Measurements from ENCODE around the gene CPED1. TPM values are rescaled to one million over a fixed set of nuclear protein-coding genes. Genes with fewer than 3 reads are reported as not detected.

CPED1 gene
- total RNA-seq, 1 experiment from 2014 or later: 0.13 TPM

GRCh38 chr7:121300685-121301420, 312.3 kb downstream of the CPED1 start:
- Mint-ChIP-seq H3K27me3 (ENCODE audit: low read depth) (no peaks in the 10 kb centered on the region), H3K27ac (no peak overlapping the region), H3K36me3 (ENCODE audit: insufficient read depth in 1 of 3, low read depth in 3 of 3) (no peaks in the 10 kb centered on the region), H3K4me3 (no peak overlapping the region), H3K9me3 (no peaks in the 10 kb centered on the region), H3K4me1 (peaks cover 5% of the 10 kb centered on the region in 2 experiments)
- H3K9me3 ChIP-seq (ENCODE audit: control insufficient read depth, low read depth, low read length): no peaks in the 10 kb centered on the region
- no peak overlapping the region for H3K56ac ChIP-seq (ENCODE audit: insufficient read length, low read depth, low read length)
- H3K14ac ChIP-seq (ENCODE audit: insufficient read depth, low read length): no peak overlapping the region
- no peak overlapping the region for H4K8ac ChIP-seq (replicated peaks; ENCODE audit: insufficient read length, low read depth, low read length)
- no peak for DNase-seq
- H2BK5ac ChIP-seq (ENCODE audit: insufficient read length, low read length): no peak overlapping the region
- no peak overlapping the region for H4K91ac ChIP-seq (ENCODE audit: insufficient read length, low read depth, low read length)
- H2BK15ac ChIP-seq (ENCODE audit: low read depth, low read length): no peak overlapping the region
- H4K20me1 ChIP-seq (ENCODE audit: control insufficient read depth, insufficient read depth, insufficient read length): no peaks in the 10 kb centered on the region
- no peak overlapping the region for H2AFZ ChIP-seq (ENCODE audit: low read length)
- no peak overlapping the region for H2BK12ac ChIP-seq (ENCODE audit: insufficient read length, low read depth, low read length)
- no peaks in the 10 kb centered on the region for H3K79me2 ChIP-seq (ENCODE audit: insufficient read depth, low read length)
- H3K79me1 ChIP-seq (ENCODE audit: insufficient read depth, low read depth, low read length, poor library complexity, severe bottlenecking): no peaks in the 10 kb centered on the region
- H3K4me2 ChIP-seq (ENCODE audit: insufficient read depth, insufficient read length, low read length): no peak overlapping the region
- H3K4ac ChIP-seq (ENCODE audit: low read depth, low read length): no peak overlapping the region
- no peak overlapping the region for H3K18ac ChIP-seq (ENCODE audit: insufficient read length, low read depth, low read length)
- H4K5ac ChIP-seq (ENCODE audit: insufficient read length, low read depth, low read length): no peak overlapping the region
- no peak overlapping the region for H3T11ph ChIP-seq (ENCODE audit: low read length)
- WGBS (ENCODE audit: extremely low coverage, insufficient read length, low lambda C conversion rate): no CpG with 5 or more reads among the region's 2 CpGs
- no peak overlapping the region for H3K27ac ChIP-seq (ENCODE audit: insufficient read length, low read depth, low read length)
- H3K23me2 ChIP-seq (ENCODE audit: insufficient read length, low read depth, low read length, poor library complexity, severe bottlenecking): no peaks in the 10 kb centered on the region
- no peaks in the 10 kb centered on the region for H3K27me3 ChIP-seq (ENCODE audit: insufficient read depth, low read length)
- no peaks in the 10 kb centered on the region for H3K4me1 ChIP-seq (ENCODE audit: insufficient read depth, low read length)
- no peak overlapping the region for H3K23ac ChIP-seq (ENCODE audit: insufficient read length, low read depth, low read length)
- no peak overlapping the region for H2BK20ac ChIP-seq (ENCODE audit: low read depth, low read length, poor library complexity, severe bottlenecking)
- H3K9ac ChIP-seq (ENCODE audit: extremely low read depth, insufficient read length, low read length): no peak overlapping the region
- no peak overlapping the region for H2BK120ac ChIP-seq (ENCODE audit: low read depth, low read length, poor library complexity, severe bottlenecking)
- H2AK5ac ChIP-seq (ENCODE audit: insufficient read length, low read length): no peak overlapping the region
- no peak for TF ChIP-seq CTCF (conservative IDR thresholded peaks at IDR 0.05)

Data from H9 (cell line).